Suppressor macrophage (primary cell): Measurements from ENCODE around the gene CACNA1B.
"Not testable (repeated sequence)": the region's sequence is repeated elsewhere in the genome, so short reads cannot be mapped to it uniquely, and the experiment has no call there.

Experiments
- DNase-seq, 4 experiments: peaks; one replicate each; pipeline ENCODE4 v3.0.0-alpha.2; 2020 to 2022

Gene CACNA1B

DNA sequence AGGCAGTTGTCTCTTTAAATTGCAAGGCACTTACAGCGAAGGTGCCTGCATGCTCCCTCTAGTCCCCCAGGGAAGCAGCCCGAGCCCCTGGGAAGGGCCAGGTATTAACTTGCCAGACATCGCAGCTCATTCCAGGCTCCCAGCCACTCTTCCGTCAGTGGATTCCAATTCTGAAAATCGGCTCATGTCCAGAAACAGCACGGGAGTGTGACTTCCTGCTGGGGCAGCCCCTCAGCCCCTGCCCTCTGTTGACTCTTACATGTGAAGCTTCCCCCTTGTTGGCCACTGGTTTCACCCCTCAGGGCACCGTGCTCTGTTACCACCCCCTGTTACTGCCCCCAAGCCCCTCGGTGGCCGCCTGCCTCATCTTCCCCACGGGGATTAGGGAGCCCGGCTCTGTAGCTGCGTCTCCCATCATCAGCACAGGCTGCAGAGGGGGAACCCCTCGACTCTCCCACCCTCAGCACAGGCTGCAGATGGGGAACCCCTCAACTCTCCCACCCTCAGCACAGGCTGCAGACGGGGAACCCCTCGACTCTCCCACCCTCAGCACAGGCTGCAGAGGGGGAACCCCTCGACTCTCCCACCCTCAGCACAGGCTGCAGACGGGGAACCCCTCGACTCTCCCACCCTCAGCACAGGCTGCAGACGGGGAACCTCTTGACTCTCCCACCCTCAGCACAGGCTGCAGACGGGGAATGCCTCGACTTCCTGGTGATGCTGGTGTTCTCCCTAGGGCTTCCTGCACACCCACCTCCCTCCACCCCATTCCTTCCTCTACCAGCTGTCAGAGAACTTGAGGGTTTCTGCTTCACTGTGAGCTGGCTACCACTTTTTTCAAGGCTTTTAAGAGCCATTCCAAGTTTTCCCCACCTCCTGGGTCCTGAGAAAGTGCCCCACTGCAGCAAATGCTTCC lies 11.1 kb upstream of the CACNA1B start:
- no peak for DNase-seq

DNA sequence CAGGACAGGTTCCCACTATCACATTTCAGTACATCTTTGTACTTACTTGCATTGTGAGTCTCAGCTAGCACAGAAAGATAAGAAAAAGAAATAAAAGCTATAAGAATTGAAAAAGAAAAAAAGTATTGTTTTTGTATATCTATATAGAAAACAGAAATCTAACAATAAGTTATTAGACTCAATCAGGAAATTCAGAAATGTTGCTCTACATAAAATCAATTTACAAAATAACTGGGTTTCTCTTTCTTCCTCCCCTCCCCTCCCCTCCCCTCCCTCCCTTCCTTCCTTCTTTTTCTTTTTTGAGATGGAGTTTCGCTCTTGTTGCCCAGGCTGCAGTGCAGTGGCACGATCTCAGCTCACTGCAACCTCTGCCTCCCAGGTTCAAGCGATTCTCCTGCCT lies 7.2 kb upstream of the CACNA1B start:
- DNase-seq, result no peak

DNA sequence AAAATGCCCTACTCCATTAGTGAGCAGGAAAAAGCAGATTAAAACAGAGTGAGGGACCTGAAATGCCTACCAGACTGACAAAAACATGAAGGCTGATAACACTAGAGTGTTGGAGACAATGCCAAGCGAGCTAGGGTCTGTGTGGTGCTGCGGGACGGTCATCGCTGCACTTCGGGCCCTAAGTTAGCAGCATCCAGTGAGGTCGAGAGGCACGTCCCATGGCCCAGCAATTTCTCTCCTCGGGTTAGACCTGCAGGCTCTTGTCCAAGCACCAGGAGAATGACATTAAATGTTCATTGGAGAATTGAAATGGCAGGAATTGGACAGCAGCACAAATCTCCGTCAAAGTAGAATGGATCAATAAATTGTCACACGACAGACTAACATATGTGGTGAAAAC lies 5.3 kb upstream of the CACNA1B start:
- no peak for DNase-seq

DNA sequence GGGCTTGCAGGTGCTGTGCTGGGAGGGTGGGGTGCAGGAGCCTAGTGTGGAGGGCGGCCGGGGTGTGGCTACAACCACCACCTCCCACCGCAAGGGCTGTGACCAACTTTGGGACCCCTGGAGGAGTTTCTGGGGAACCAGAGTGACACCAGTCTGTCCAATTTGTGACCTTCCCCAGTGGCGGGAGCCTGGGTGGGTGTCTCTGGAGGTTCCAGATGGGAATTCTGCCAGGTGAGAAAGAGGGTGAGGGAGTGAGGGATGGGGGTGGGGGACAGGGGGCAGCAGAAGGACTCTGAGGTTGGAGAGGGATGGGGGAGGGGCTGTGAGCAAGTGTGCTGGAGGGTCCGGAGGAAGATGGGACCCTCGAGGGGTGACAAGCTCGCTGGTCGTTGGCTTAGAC lies 4.2 kb upstream of the CACNA1B start:
- no peak for DNase-seq

DNA sequence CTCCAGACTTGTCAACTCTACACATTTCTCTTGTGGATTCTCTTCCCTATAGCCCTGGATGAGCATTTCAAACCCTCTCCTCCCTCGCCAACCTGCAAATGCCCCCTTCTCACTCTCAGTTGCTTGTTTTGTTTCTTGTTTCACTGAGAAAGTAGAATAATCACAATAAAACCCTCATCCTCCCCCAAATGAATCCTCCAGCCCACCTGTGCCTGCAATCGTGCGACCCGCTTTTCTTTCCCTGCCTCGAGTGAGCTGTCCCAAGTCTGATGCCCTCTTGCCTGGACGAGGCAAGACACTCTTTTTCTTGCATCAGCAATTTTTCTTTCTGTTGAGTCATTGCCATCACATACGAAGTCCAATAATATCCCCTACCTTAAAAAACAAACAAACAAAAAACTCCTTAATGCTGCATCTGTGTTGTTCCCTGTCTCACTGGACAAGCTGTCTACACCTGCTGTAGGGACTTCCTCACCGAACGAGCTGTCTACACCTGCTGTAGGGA lies 3.7 kb upstream of the CACNA1B start:
- no peak for DNase-seq

DNA sequence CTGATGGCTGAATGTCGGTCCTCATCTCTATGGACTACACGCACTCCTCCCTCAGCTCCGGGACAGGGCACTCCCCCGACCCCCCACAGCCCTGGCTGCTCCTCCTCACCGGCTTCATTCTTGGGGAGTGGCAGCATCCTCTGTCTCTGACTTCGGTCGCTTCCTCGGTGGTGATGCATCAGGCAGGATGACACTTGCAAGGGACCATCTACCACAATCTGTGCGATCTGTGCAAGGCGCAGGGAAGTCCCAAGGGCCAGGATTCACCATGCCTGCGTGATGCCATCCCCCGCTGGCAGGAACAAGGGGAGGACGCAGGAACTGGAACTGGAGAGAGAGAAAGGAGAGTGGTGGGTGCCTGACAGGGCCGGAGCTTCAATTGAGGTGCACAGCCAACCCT lies 2.2 kb upstream of the CACNA1B start:
- no peak for DNase-seq

DNA sequence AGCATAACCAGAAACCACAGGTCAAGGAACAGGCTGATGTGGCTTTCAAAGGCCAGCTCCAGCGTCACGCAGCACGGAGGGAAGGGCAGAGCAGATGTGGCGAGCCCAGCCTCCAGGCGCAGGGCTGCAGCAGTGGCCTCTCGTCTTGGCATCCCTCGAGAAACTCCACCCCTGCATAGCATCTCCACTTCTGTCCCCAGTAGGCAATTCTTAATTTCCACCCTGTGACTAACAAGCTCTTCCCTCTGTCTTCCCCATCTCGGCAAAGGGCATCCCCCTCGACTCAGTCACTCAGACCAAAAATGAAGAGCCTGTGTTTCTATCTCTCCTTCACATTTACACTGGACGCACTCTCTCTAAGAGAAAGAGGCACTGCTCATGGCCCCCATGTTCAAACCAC lies 1.7 kb upstream of the CACNA1B start:
- DNase-seq, result no peak

DNA sequence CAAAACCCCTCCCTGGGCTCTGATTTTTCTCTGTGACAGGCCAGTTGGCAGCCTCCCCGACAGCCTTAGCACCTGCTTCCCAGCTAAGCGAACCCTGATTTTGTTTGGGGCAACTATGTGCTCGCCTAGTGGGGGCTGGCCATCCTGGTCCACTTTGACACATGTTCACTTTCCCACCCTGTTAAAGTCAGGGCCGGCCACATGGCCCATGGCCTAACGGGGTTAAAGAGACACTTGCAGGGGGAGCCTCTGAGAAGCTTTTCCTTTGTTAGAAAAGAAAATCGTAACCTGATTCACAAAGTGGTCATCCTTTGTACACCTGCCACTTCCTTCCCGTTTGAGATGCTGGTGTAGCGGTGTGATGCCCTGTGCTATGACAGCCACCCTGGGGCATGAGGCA lies 1.3 kb upstream of the CACNA1B start:
- no peak for DNase-seq

DNA sequence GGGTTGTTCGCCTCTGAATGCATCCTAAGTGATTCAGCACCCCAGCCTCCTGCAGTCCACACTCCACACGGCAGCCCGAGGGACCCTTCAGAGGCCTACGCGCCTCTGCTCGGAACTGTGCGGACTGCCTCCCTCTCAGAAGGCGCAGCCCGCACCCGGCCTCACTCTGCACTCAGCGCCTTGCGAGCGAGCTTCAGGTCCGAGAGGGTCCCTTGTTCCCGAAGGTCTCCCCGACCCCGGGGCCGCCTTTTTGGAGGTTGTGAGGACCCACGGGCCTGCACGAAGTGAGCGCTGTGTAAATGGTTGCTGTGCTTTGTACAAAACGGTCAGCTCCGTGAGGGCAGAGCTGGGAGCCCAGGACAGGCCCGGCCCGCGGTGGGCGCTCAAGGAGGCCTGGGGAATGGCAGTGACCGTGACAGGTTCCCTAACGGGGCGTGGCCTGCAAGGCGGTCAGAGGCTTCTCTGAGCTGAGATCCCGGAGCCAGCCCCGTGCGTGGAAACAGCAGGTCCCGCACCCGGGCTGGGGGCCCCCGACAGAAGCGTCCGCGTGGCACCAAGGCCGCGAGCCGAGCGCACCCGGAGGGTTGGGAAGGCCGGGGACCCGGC lies 698 bp upstream of the CACNA1B start:
- no peak for DNase-seq

DNA sequence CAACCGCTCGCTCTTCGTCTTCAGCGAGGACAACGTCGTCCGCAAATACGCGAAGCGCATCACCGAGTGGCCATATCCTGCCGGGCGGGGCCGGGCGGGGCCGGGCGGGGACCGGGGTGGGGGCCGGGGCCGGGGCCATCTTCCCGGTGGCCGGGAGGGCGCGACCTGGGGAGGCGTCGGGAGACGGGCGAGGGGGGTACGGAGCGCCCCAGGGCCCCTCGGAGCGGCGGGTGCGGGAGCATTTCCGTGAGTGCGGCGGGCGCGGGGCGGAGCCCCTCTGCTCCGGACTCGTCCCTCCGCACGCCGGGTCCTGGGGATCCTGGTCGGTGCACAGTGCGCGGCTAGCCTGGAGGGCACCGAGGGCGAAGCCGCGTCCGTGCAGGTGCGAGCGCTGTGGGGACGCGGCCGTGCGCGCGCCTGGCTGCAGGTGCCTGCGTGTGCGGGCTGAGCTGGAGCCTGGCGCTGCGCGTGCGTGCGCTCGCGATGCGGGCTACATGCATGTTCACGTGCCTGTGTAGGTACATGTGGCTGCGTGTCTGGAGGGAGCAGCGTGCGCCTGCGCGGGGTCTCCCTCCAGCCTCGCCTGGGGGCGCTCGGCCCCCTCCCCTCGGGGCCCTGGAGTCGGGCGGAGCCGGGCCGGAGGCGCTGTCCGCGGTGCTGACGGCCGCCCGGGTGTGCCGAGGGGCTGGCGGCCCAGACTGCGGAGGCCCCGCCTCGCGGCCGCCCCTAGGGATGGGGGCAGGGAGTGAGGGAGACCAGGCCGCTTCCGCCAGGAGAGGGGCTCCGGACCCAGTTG lies 762 bp downstream of the CACNA1B start:
- peak; percentile 2 to 53 (median 18) for DNase-seq

DNA sequence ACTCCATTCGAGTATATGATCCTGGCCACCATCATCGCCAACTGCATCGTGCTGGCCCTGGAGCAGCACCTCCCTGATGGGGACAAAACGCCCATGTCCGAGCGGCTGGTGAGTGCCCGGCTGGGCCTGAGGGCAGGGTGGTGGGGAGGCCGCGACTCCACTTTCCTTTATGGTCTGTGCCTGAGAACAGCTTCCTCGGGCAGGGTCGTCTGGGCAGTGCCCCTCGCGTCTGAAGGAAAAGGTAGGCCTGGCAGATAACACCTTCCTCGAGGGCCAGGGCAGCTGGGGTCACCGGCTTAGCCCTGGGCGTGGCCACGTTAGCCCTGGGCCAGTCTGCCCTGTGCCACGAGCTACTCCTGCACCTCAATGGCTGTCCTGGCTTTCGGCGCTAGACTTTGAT lies 1.5 kb downstream of the CACNA1B start:
- DNase-seq, result no peak

DNA sequence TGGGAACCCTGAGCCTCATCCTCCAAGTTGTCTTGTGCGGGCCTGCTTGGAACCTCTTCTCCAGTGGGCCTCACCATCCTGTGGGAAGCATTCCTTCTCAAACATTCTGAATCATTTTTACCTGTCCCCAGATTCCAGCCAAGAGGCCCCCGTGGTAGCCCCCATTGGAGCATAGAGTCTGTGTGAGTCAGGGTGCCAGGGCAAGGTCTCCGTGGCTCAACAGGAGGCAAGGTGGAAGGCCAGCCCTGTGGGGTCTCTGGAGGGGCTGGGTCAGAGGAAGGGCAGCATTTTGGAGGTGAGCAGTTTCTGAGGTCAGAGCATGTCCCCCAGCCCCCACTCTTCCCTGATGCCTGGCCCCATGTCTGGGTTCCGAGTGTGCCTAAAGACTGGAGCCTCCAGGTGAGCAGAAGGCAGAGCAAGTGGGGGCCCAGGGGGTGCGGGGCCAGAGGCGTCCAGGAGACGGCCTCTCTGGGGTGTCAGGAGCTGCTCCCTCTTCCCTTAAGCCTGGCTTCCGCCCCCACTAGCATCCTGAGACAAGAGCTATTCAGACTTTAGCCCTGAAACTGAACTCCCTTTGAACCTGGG lies 2.1 kb downstream of the CACNA1B start:
- no peak for DNase-seq

DNA sequence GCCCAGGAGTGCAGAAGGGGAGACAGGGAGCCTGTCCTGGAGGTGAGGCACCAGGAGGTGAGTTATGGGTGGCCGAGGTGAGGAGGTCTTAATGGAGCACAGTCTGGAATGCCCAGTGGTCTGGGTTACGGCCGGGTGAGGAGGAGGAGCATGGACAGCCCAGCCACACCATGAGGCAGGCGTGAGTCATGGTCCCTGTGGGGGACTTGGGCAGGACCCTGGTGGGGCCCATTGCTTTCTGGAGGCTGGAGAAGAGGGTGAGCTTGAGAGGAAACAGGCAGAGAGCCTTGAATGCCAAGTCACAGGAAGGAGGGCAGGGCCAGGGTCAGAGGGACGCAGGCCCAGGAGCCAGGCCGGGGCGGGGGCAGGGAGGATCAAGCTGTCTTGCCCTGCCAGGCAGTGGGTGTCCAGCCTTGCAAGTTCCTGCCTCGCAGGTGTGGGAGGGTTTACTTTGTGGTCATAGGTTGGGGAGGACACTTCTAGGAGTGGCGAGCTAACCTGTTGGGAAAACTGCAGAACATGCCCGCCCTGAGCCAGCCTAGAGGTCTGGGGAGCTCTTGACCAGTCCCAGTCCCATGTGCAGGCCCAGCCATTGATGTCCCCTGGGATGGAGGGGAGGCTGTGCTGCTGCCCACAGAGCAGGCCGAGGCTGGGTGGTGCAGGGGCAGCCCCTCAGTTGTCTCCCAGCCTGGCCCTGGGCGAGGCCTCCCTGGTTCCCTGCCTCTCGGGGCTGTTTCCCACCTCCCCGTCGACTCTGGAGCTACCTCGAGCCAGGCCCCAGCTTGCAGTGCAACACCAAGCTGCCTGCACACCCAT lies 2.8 kb downstream of the CACNA1B start:
- no peak for DNase-seq

DNA sequence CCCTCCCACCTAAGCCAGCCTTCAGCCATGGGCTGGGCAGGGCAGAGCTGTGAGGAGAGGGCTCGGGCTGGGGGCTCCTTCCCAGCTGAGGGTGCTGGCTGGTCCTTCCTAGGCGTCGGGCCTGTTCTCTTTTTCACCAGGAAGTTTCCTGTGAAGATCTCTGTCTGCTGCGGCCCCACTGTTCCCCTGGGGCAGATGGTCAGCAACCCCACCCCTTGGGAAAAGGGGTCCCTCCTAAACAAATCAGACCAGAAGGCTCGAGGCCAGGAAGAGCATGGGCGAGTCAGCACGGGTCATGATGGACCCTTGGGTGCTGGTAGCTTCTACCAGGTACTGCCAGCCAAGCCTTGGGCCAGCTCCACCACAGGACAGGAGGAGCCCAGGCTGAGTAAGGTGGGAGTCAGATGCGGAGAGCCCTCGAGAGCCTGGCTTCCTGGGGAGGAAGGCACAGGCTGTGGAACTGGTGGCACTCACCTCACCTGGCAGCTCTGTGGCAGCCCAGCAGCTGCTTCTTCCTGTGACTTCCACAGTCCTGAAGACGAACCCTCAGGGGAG lies 3.5 kb downstream of the CACNA1B start:
- no peak for DNase-seq

DNA sequence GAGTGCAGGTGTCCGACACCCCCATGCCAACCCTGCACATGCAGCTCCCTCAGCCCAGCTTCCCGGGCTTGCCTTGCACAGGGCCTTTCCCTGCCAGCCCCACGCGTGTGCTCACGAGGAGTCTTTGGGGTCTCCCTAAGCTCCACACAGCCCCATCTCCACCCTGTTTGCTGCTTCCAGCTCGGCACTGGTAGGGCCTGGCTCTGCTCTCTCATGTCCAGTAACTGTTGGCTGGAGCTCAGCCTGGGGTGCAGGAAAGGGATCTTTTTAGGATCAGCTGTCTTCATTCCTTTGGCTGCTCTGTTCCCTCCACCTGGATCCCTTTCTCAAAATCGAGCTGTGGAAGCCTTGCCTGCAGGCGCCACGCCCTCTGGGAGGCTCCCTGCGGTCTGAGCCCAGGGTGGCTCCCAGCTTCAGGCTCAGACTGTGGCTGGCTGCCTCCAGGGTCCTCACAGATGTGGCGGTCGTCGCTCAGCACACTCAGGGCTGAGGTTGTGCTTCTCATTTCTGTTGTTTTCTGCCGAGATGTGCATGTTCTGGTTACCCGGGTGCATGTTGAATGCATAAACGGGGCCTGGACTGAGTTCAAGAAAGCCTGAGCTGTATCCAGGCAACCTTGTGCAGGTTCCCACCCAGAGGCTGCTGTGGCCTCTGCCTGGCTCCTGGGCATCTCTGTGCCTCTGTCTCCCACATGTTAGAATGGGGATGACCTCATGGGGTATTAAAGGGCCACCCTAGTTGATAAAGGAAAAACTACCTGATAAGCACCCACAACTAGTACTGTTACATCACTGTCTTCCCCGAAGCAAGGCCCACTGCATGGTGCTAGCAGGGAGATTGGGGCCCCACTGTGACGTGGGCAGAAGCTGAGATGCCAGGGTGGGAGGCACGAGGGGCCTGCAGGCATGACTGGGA lies 4.3 kb downstream of the CACNA1B start:
- no peak for DNase-seq

DNA sequence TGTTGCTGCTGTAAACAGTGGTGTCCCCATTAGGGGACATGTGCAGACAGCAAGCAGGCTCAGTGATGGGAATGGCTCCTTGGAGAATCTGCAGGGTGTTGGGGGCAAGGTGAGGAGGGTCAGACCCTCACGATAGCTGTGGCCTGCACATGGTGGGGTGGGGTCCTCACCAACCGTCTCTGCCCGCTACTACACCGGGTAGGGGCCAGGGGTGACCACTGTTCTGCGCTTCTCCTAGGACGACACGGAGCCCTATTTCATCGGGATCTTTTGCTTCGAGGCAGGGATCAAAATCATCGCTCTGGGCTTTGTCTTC lies 4.9 kb downstream of the CACNA1B start:
- no peak for DNase-seq

DNA sequence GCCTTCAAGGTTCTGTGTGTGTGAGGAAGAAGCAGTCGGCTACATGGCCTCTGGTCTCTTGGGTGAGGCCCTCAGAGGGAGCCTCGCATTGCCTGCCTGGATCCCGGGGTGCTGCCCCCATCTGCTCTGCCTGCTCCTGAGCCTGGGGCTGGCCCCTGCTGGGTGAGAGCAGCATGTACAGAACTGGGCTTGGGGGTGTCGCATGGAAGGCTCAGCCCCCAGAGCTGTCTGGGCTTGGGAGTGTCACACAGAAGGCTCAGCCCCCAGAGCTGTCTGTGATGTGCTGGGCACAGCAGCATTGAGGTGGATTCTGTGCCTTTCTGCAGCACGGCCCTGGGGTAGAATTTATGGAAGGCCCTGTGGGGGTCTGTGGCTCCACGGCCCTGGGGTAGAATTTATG lies 6.4 kb downstream of the CACNA1B start:
- not testable (repeated sequence) for DNase-seq

DNA sequence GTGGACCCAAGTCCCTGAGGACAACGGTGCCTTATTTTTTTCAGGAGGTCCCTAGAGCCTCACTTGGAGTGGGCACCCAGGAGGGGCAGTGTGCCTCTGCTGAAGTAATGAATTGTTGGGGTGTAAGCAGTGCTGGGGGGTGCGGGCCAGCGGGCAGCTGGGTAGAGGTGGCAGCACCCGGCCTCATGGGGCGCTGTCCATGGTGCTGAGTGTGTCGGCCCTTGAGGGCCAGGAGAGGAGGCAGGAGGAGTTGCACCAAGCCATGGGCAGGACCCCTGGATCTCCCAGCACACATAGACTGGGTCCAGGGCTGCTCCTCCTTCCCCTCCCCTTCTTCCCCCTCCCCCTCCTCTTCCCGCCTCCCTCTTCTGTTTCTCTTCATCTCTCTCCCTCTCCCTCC lies 7.0 kb downstream of the CACNA1B start:
- DNase-seq, result peak in 2 of 4 experiments; percentile 14 to 39

DNA sequence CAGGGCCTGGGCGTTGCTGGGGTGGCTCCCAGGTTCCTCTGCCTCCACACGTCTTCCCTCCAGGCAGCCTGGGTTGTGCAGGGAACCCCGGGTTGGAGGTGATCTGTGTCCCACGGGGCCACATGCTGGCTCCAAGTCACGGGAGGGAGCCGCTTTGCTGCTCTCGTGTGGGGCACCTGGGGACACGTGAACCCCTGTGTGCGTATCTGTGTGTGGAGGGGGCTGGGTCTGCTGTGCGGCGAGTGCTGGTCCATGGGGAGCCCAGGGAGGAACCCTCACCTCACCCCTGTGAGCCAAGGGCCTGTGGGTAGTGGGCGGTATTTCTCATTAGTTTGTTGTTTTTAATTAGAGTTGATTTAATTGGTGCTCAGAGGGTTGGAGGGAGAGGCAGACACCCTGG lies 7.5 kb downstream of the CACNA1B start:
- DNase-seq, result not testable (repeated sequence)

DNA sequence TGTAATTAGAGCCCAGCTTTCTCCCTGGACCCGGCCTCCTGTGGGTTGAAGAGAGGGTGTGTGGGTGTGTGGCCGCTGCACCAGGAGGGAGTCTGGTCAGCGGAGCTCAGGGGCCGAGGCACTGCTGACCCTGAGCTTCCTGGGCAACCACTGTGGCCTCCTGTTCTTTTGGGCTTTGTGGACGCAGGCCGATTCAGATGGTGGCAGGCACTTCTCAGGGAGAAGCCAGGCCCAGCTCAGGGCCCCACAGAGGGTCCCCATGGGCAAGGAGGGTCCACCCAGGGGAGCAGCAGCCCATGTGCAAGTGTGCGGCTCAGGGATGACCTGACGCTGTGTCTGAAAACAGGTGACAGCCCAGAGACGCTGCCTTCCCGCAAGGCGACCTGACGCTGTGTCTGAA lies 11.0 kb downstream of the CACNA1B start:
- DNase-seq, result not testable (repeated sequence)

DNA sequence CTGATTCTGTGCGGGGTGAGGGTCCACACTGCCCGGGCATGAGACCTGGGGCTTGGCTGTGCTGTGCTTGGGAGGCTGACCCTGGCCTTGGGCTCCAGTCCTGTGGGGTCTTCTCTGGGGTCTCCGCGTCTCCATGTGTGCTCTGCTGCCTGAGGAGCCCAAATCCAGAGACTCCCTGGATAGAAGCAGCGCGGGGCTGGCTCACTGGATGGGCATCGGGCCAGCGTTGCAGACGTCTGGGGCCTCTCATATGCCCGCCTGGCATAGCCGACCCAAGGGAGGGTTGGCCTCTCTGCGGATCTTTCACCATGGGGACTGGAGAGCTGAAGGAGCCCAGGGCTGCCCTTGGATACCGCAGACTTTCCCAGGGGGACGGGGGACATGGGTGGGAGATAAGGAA lies 12.4 kb downstream of the CACNA1B start:
- not testable (repeated sequence) for DNase-seq
